HepG2 (cell line): ENCODE results near the gene PRR29. TPM values are rescaled to one million over a fixed set of nuclear protein-coding genes. Genes with fewer than 3 reads are reported as not detected.

Experiments used
- ATAC-seq: fragments of 200-7000 bp; cut with Tn5 transposase; 3 replicates; pipeline ENCODE4 v1.9.1; 2020; ENCODE audit warnings: mild to moderate bottlenecking, moderate library complexity
- BruUV-seq: library from RNA; stranded (reverse); fragments of 400-500 nt; replicated peaks from 2 replicates; lab custom pipeline; 2021; lab: Mats Ljungman, UMichigan
- CTCF ChIA-PET: fragments of 300-600 bp; formaldehyde crosslinking; extraction: SDS; loops from one replicate; lab custom pipeline; 2021; ENCODE audit warnings: low total read pairs, inconsistent platforms, low intra/inter-chr PET ratio; lab: Yijun Ruan, JAX
- POLR2A ChIA-PET: fragments of 350-600 bp; sonication (Branson Sonifier 250); formaldehyde crosslinking; loops from one replicate; lab custom pipeline; 2020; ENCODE audit warnings: antibody characterized with exemption, inconsistent platforms; lab: Yijun Ruan, JAX
- DNase-seq: peaks from one replicate; pipeline ENCODE4 v3.0.0-alpha.2; 2015; ENCODE audit warnings: low spot score
- FAIRE-seq: peaks from 3 replicates; lab custom pipeline; 2011; peaks lifted over from hg19 to GRCh38; lab: Jason Lieb, UNC
- H2AFZ ChIP-seq: one replicate; pipeline ENCODE4 v1.6.1; 2011; ENCODE audit warnings: low read length, inconsistent platforms
- H3K27ac ChIP-seq: fragments of 300-600 bp; 3 replicates; pipeline ENCODE4 v1.8.0; 2011; ENCODE audit warnings: mixed run types, mild to moderate bottlenecking, mixed read lengths, low read length, inconsistent platforms; ENCODE audit not compliant: insufficient read depth; ENCODE audit errors: extremely low read length
- H3K27me3 ChIP-seq, 2 experiments: fragments of 200-600 bp in 1 of 2; 2 replicates in 1 of 2; 3 replicates in 1 of 2; pipeline versions ENCODE4 v1.6.0 to v1.8.0; 2011; ENCODE audit warnings: low read length in 2 of 2, mild to moderate bottlenecking in 2 of 2, moderate library complexity in 2 of 2, inconsistent platforms in 1 of 2; ENCODE audit not compliant: insufficient read depth in 2 of 2, control insufficient read depth in 1 of 2
- H3K36me3 ChIP-seq, 2 experiments: fragments of 200-600 bp in 1 of 2; replicated peaks in 1 of 2; 2 replicates in 1 of 2; 3 replicates in 1 of 2; pipeline versions ENCODE4 v1.5.1 to v1.8.0; 2011; ENCODE audit warnings: low read length in 2 of 2, inconsistent platforms in 1 of 2; ENCODE audit not compliant: insufficient read depth in 2 of 2, control insufficient read depth in 1 of 2
- H3K4me1 ChIP-seq: 2 replicates; pipeline ENCODE4 v1.5.1; 2012; ENCODE audit warnings: low read length, inconsistent platforms; ENCODE audit not compliant: insufficient read depth
- H3K4me2 ChIP-seq: 2 replicates; pipeline ENCODE4 v1.6.0; 2011; ENCODE audit warnings: low read depth, low read length, inconsistent platforms
- H3K4me3 ChIP-seq, 3 experiments: fragments of 200-600 bp in 1 of 3; sonication (generic), shearing (Covaris generic) in 1 of 3; replicated peaks in 1 of 3; 2 replicates each; pipeline ENCODE4 v1.5.1; 2011 to 2016; ENCODE audit warnings: low read length in 3 of 3, inconsistent platforms in 2 of 3, low read depth in 2 of 3, mild to moderate bottlenecking in 2 of 3, control low read depth in 1 of 3, mixed read lengths in 1 of 3; ENCODE audit not compliant: insufficient read depth in 1 of 3
- H3K79me2 ChIP-seq: one replicate; pipeline ENCODE4 v1.6.1; 2011; ENCODE audit warnings: low read length, inconsistent platforms; ENCODE audit not compliant: insufficient read depth
- H3K9ac ChIP-seq: 2 replicates; pipeline ENCODE4 v1.6.0; 2011; ENCODE audit warnings: mild to moderate bottlenecking, low read depth, low read length, inconsistent platforms; ENCODE audit not compliant: insufficient read depth
- H3K9me3 ChIP-seq: 2 replicates; pipeline ENCODE4 v1.5.1; 2012; ENCODE audit warnings: mild to moderate bottlenecking, low read length
- H4K20me1 ChIP-seq: 2 replicates; pipeline ENCODE4 v1.6.0; 2011; ENCODE audit warnings: inconsistent platforms, mild to moderate bottlenecking, low read length, moderate library complexity; ENCODE audit not compliant: insufficient read depth
- ATF7-NPFF ChIP-seq: sonication (generic); formaldehyde crosslinking; IDR thresholded peaks from 2 replicates; pipeline ENCODE4 v1.8.1; 2023; ENCODE audit warnings: mild to moderate bottlenecking, low read depth, missing genetic modification reagents, moderate library complexity
- HIC2 ChIP-seq: sonication (generic); formaldehyde crosslinking; IDR thresholded peaks from 2 replicates; pipeline ENCODE4 v1.9.0; 2022; ENCODE audit warnings: low read depth, missing genetic modification reagents
- JDP2 ChIP-seq: sonication (generic); formaldehyde crosslinking; IDR thresholded peaks from 2 replicates; pipeline ENCODE4 v1.8.1; 2022; ENCODE audit warnings: missing genetic modification reagents, borderline replicate concordance
- KDM5A ChIP-seq: fragments of 200-600 bp; sonication (generic); IDR thresholded peaks from 2 replicates; pipeline ENCODE4 v1.7.0; 2018; ENCODE audit warnings: antibody characterized with exemption, mild to moderate bottlenecking, low read length, borderline replicate concordance
- KMT2A ChIP-seq: sonication (generic); formaldehyde crosslinking; IDR thresholded peaks from 2 replicates; pipeline ENCODE4 v1.4.0; 2020; ENCODE audit warnings: missing genetic modification reagents
- MYNN ChIP-seq: sonication (generic); formaldehyde crosslinking; IDR thresholded peaks from 2 replicates; pipeline ENCODE4 v1.4.0; 2020; ENCODE audit warnings: mild to moderate bottlenecking, low read depth, missing genetic modification reagents
- NR2C2 ChIP-seq: sonication (generic); formaldehyde crosslinking; IDR thresholded peaks from 2 replicates; pipeline ENCODE4 v1.4.0; 2020; ENCODE audit warnings: missing genetic modification reagents, mild to moderate bottlenecking, moderate library complexity, borderline replicate concordance
- PHB2 ChIP-seq: fragments of 450-650 bp; IDR thresholded peaks from 2 replicates; pipeline ENCODE4 v1.6.1; 2018; ENCODE audit not compliant: partially characterized antibody
- POLR2A ChIP-seq, 2 experiments: IDR thresholded peaks; 2 replicates each; pipeline ENCODE4 v1.6.1; 2011; ENCODE audit warnings: low read depth in 2 of 2, low read length in 2 of 2, mild to moderate bottlenecking in 1 of 2, moderate library complexity in 1 of 2; ENCODE audit not compliant: insufficient read depth in 1 of 2
- STAG1 ChIP-seq: sonication (generic); formaldehyde crosslinking; IDR thresholded peaks from 2 replicates; pipeline ENCODE4 v1.4.0; 2020; ENCODE audit warnings: missing genetic modification reagents
- ZFP36L2 ChIP-seq: sonication (generic); formaldehyde crosslinking; IDR thresholded peaks from 2 replicates; pipeline ENCODE4 v1.4.0; 2020; ENCODE audit warnings: missing genetic modification reagents
- ZFP62 ChIP-seq: sonication (generic); formaldehyde crosslinking; IDR thresholded peaks from 2 replicates; pipeline ENCODE4 v1.4.0; 2020; ENCODE audit warnings: missing genetic modification reagents
- ZNF253 ChIP-seq: sonication (generic); formaldehyde crosslinking; IDR thresholded peaks from 2 replicates; pipeline ENCODE4 v1.8.0; 2022; ENCODE audit warnings: mild to moderate bottlenecking, missing genetic modification reagents, borderline replicate concordance
- ZNF274 ChIP-seq: sonication (generic); formaldehyde crosslinking; IDR thresholded peaks from 2 replicates; pipeline ENCODE4 v1.5.1; 2020; ENCODE audit warnings: mild to moderate bottlenecking, missing genetic modification reagents
- ZNF660 ChIP-seq: sonication (generic); formaldehyde crosslinking; IDR thresholded peaks from 2 replicates; pipeline ENCODE4 v1.5.1; 2020; ENCODE audit warnings: mild to moderate bottlenecking, low read depth, missing genetic modification reagents, borderline replicate concordance
- WGBS: methylation state at CpG from one replicate; pipeline ENCODE4 v1.1.6; 2017; ENCODE audit warnings: low lambda C conversion rate; 5-methylcytosine and 5-hydroxymethylcytosine counted together
- in situ Hi-C: cut with HindIII; loops from 2 replicates; pipeline ENCODE4 v1.10.0; 2017; ENCODE audit warnings: low pct_unique_long_range_greater_than_20kb; ENCODE audit not compliant: extremely low pct_ligation_motif_present
- intact Hi-C: fragments of 100-400 bp; cut with micrococcal nuclease; formaldehyde crosslinking; loops from one replicate; pipeline ENCODE4 v1.10.0; 2022; ENCODE audit not compliant: unreplicated experiment
- polyA plus RNA-seq, 8 experiments: library from polyadenylated mRNA; depleted of rRNA in 3 of 8; stranded (reverse) in 7 of 8; unstranded in 1 of 8; fragments of >200 nt; fragmentation: Illumina TruSeq in 4 of 8; extraction: Trizol in 4 of 8; gene quantifications; 2 replicates each; pipeline versions ENCODE4 v1.2.1 to v1.2.3, GENCODE V29; 2011 to 2016; ENCODE audit warnings: low read depth in 4 of 8, missing spikeins in 1 of 8, mixed read lengths in 1 of 8; ENCODE audit not compliant: insufficient read depth in 1 of 8
- total RNA-seq, 5 experiments: library from RNA; depleted of rRNA; stranded (reverse); fragments of >200 nt; fragmentation: Illumina TruSeq; extraction: Trizol; gene quantifications; 2 replicates each; pipeline ENCODE4 v1.2.3, GENCODE V29; 2016; ENCODE audit warnings: low read depth in 1 of 5

The PRR29 gene
- total and polyA plus RNA-seq, 2 of the 13 experiments (the other 11 are each of a cell fraction or from before 2014, with no cell fraction given), result 0.07 to 0.20 TPM

GRCh38 chr17:63948521-63948920 is 49.6 kb upstream of the PRR29 start:
- H3K36me3 ChIP-seq, result no peaks in the 10 kb centered on the region
- 20% methylated on average over 3 of the region's 9 CpGs for WGBS
- FAIRE-seq (no peak), DNase-seq (no peak), ATAC-seq (no peak)
- TF ChIP-seq ZNF274 (CRISPR knock-in tag) (no peak), HIC2 (no peak), KDM5A (no peak), MYNN (CRISPR knock-in tag) (no peak), ZNF253 (CRISPR knock-in tag) (no peak), STAG1 (CRISPR knock-in tag) (no peak), ZNF660 (no peak), NR2C2 (CRISPR knock-in tag) (no peak), POLR2A (IDR thresholded peaks at IDR 0.05; ENCODE audit: insufficient read depth in 1 of 2, low read depth in 2 of 2, low read length in 2 of 2) (no peak), ZFP62 (CRISPR knock-in tag) (no peak), KMT2A (CRISPR knock-in tag) (no peak), JDP2 (CRISPR knock-in tag) (no peak), PHB2 (no peak), ATF7-NPFF (CRISPR knock-in tag) (no peak), ZFP36L2 (CRISPR knock-in tag) (no peak)
- H3K4me2 ChIP-seq, result no peak overlapping the region
- H3K27me3 ChIP-seq, result peaks cover 24 to 52% of the 10 kb centered on the region in 2 experiments; a peak in 4 of 5 replicates
- no peak overlapping the region for H2AFZ ChIP-seq
- no peaks in the 10 kb centered on the region for H4K20me1 ChIP-seq
- no peaks in the 10 kb centered on the region for H3K79me2 ChIP-seq
- in situ Hi-C loops, result loop anchor here (5.0 kb wide), 1 partner anchor 36 kb away; the partner anchor contains the start of gene CSHL1
- peaks cover 26% of the 10 kb centered on the region for H3K4me1 ChIP-seq
- CTCF ChIA-PET, result interaction anchor here (3.4 kb wide), 1 partner anchor 29 kb away, joined by 25 read pairs; the partner anchor contains the start of gene GH1
- H3K9ac ChIP-seq, result no peak overlapping the region
- H3K27ac ChIP-seq, result no peak overlapping the region
- H3K4me3 ChIP-seq, result no peak overlapping the region
- H3K9me3 ChIP-seq, result no peaks in the 10 kb centered on the region
- intact Hi-C loops, result no loop called here
- no TSS peak for BruUV-seq
- POLR2A ChIA-PET, result no interaction called here
